ENCODE results near the gene TBL3. TPM values are rescaled to one million over a fixed set of nuclear protein-coding genes. Genes with fewer than 3 reads are reported as not detected.

Gene TBL3
- total RNA-seq, 2 experiments from 2014 or later = 37.6 to 37.9 TPM

- ChIA-PET POLR2A (no interaction called here), CTCF (interaction anchor here (2.1 kb wide), 1 partner anchor 114 kb away, joined by 9 read pairs; no protein-coding TSS in a partner anchor)
- Mint-ChIP-seq H3K27ac (no peak within 1 kb of the TSS), H3K9me3 (ENCODE audit: insufficient read depth) (no peaks in the 10 kb centered on the region), H3K4me1 (ENCODE audit: low read depth) (peaks cover 27% of the 10 kb centered on the region), H3K4me3 (peak within 1 kb of the TSS; percentile 58), H3K27me3 (ENCODE audit: low read depth) (peaks cover 28% of the 10 kb centered on the region), H3K36me3 (ENCODE audit: low read depth) (no peaks in the 10 kb centered on the region)
- ATAC-seq (peak; percentile 31), DNase-seq (no peak)
These were observed 54.7 kb downstream of the TBL3 start, which contains the start of gene NHERF2 for GRCh38 chr16:2026461-2027023. NHERF2 (plus strand) TSS chr16:2026902; CDS start chr16:2027006, 104 bp downstream.

- DNase-seq (no peak), ATAC-seq (peak; percentile 21)
- H3K4me3 Mint-ChIP-seq = peak overlapping the region; percentile 58
- no peak overlapping the region for H3K27ac Mint-ChIP-seq
- H3K27me3 Mint-ChIP-seq (ENCODE audit: low read depth) = peaks cover 25% of the 10 kb centered on the region
- H3K9me3 Mint-ChIP-seq (ENCODE audit: insufficient read depth) = no peaks in the 10 kb centered on the region
- H3K4me1 Mint-ChIP-seq (ENCODE audit: low read depth) = peaks cover 28% of the 10 kb centered on the region
- ChIA-PET POLR2A (interaction anchor here (0.9 kb wide), 1 partner anchor 18 kb away, joined by 3 read pairs; no protein-coding TSS in a partner anchor), CTCF (interaction anchor here (0.9 to 2.1 kb wide), 3 partner anchors 11 to 126 kb away, joined by 3 to 9 read pairs (median 3); no protein-coding TSS in a partner anchor)
- no peaks in the 10 kb centered on the region for H3K36me3 Mint-ChIP-seq (ENCODE audit: low read depth)
These were observed 55.5 kb downstream of the TBL3 start for GRCh38 chr16:2027024-2028010.

DNA sequence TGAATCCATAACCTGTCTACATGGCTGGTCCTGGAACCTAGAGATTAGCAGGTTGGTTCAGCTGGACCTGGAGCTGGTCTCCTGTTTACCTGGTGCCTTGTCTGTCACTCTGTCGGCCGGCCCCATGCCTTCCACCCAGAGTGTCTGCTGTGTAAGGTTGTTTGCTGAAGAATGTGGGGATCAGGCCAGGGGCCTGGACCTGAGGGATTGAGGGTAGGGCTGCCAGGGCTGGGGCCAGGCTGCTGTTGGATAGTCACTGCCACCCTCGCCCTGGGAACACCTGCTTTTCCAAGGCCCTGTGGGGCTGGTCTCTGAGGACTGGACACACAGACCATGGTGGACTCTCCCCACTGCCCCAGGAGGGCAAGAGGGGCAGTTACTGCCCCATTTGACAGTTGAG, 56.3 kb downstream of the TBL3 start:
- Mint-ChIP-seq H3K36me3 (ENCODE audit: low read depth) (no peaks in the 10 kb centered on the region), H3K4me3 (no peak overlapping the region), H3K27me3 (ENCODE audit: low read depth) (peaks cover 22% of the 10 kb centered on the region), H3K4me1 (ENCODE audit: low read depth) (peaks cover 22% of the 10 kb centered on the region), H3K9me3 (ENCODE audit: insufficient read depth) (no peaks in the 10 kb centered on the region), H3K27ac (no peak overlapping the region)
- ChIA-PET CTCF (interaction anchor here (0.9 to 2.1 kb wide), 3 partner anchors 12 to 125 kb away, joined by 3 to 9 read pairs (median 3); no protein-coding TSS in a partner anchor), POLR2A (interaction anchor here (0.9 kb wide), 2 partner anchors 19 to 125 kb away, joined by 3 read pairs; no protein-coding TSS in a partner anchor)
- DNase-seq (no peak), ATAC-seq (no peak)

GRCh38 chr16:2028620-2029220, 56.9 kb downstream of the TBL3 start:
- ATAC-seq = no peak
- Mint-ChIP-seq H3K4me3 (no peak overlapping the region), H3K27me3 (ENCODE audit: low read depth) (peaks cover 22% of the 10 kb centered on the region), H3K4me1 (ENCODE audit: low read depth) (peaks cover 18% of the 10 kb centered on the region), H3K27ac (no peak overlapping the region), H3K36me3 (ENCODE audit: low read depth) (no peaks in the 10 kb centered on the region), H3K9me3 (ENCODE audit: insufficient read depth) (no peaks in the 10 kb centered on the region)
- ChIA-PET POLR2A (interaction anchor here (0.9 kb wide), 1 partner anchor 125 kb away, joined by 3 read pairs; no protein-coding TSS in a partner anchor), CTCF (interaction anchor here (1.4 to 2.1 kb wide), 2 partner anchors 112 to 124 kb away, joined by 3 to 9 read pairs; no protein-coding TSS in a partner anchor)
- no peak for DNase-seq

DNA sequence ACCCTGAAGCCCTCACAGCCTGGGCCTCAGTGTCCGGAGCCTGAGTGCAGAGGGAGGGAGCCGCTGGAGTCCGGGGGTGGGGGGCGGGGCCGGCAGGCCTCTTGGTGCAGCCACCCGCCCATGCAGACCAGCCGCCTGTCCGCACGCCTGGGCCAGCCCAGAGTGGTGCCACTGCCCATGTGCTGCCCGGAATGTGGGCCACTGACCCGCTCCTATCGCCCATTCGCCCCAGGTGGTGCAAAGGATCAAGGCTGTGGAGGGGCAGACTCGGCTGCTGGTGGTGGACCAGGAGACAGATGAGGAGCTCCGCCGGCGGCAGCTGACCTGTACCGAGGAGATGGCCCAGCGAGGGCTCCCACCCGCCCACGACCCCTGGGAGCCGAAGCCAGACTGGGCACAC, 57.5 kb downstream of the TBL3 start:
- Mint-ChIP-seq H3K4me1 (ENCODE audit: low read depth) (peaks cover 13% of the 10 kb centered on the region), H3K4me3 (no peak overlapping the region), H3K36me3 (ENCODE audit: low read depth) (no peaks in the 10 kb centered on the region), H3K9me3 (ENCODE audit: insufficient read depth) (no peaks in the 10 kb centered on the region), H3K27ac (no peak overlapping the region), H3K27me3 (ENCODE audit: low read depth) (peaks cover 22% of the 10 kb centered on the region)
- ATAC-seq (no peak), DNase-seq (no peak)
- ChIA-PET CTCF (no interaction called here), POLR2A (no interaction called here)

GRCh38 chr16:2030036-2030435, 58.2 kb downstream of the TBL3 start:
- no peak overlapping the region for H3K4me3 Mint-ChIP-seq
- no peaks in the 10 kb centered on the region for H3K36me3 Mint-ChIP-seq (ENCODE audit: low read depth)
- DNase-seq (no peak), ATAC-seq (no peak)
- H3K9me3 Mint-ChIP-seq (ENCODE audit: insufficient read depth) = no peaks in the 10 kb centered on the region
- no peak overlapping the region for H3K27ac Mint-ChIP-seq
- peaks cover 22% of the 10 kb centered on the region for H3K27me3 Mint-ChIP-seq (ENCODE audit: low read depth)
- H3K4me1 Mint-ChIP-seq (ENCODE audit: low read depth) = peaks cover 12% of the 10 kb centered on the region
- POLR2A ChIA-PET = no interaction called here
- CTCF ChIA-PET = interaction anchor here (0.8 kb wide), 1 partner anchor 110 kb away, joined by 4 read pairs; no protein-coding TSS in a partner anchor

DNA sequence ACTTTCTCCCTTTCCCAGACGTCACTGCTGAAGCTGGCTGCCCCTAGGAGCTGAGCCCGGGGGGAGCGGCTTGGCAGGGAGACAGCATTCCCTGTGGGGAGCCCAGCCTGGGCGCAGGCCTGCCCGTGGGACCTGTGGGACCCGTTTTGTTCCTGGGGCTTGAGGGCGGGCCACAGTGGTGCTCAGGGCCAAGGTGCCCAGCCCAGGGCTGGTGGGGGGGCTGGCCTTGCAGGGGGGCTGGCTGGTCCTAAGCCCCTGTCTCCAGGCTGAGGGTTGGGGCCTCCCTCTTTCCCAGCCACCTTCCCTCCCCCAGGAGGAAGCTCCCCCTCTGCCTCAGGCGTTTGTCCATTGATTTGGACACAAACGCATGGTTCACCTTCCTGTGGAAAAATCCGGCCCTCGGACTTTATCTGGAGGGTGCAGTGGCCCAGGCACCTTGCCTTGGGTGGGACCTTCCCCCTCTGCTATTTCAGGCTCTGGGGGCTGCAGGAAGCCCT, 59.3 kb downstream of the TBL3 start:
- Mint-ChIP-seq H3K36me3 (ENCODE audit: low read depth) (no peaks in the 10 kb centered on the region), H3K4me1 (ENCODE audit: low read depth) (peaks cover 8% of the 10 kb centered on the region), H3K4me3 (no peak overlapping the region), H3K27ac (no peak overlapping the region), H3K27me3 (ENCODE audit: low read depth) (peaks cover 14% of the 10 kb centered on the region), H3K9me3 (ENCODE audit: insufficient read depth) (no peaks in the 10 kb centered on the region)
- DNase-seq (no peak), ATAC-seq (no peak)
- ChIA-PET POLR2A (no interaction called here), CTCF (no interaction called here)

Other genes with a start within 250 kb of the TBL3 start
- gene NME3, start 200.5 kb upstream of the TBL3 start, total RNA-seq = 10 to 100 TPM; 41.3 to 41.4 TPM
- 10 to 100 TPM; 31.8 to 32.0 TPM for gene EME2, start 199.2 kb upstream of the TBL3 start, total RNA-seq
- gene MRPS34, start 198.9 kb upstream of the TBL3 start, total RNA-seq = 100 to 1,000 TPM; 126 to 135 TPM
- gene SPSB3, start 189.5 kb upstream of the TBL3 start, total RNA-seq = 10 to 100 TPM; 31.1 to 33.0 TPM
- 10 to 100 TPM; 58.5 to 61.8 TPM for gene NUBP2, start 189.1 kb upstream of the TBL3 start, total RNA-seq
- under 1 TPM in 1 of 2 experiments, not detected in 1; 0.13 TPM for gene IGFALS, start 178.3 kb upstream of the TBL3 start, total RNA-seq
- gene HAGH, start 145.2 kb upstream of the TBL3 start, total RNA-seq = 10 to 100 TPM; 48.0 to 50.4 TPM
- gene FAHD1, start 144.8 kb upstream of the TBL3 start, total RNA-seq = 10 to 100 TPM; 14.5 to 14.6 TPM
- gene MEIOB, start 99.9 kb upstream of the TBL3 start, total RNA-seq = not detected
- not detected for gene HS3ST6, start 53.6 kb upstream of the TBL3 start, total RNA-seq
- gene MSRB1, start 28.9 kb upstream of the TBL3 start, total RNA-seq = 10 to 100 TPM; 13.2 to 13.9 TPM
- gene RPL3L, start 17.4 kb upstream of the TBL3 start, total RNA-seq = under 1 TPM in 1 of 2 experiments, not detected in 1; 0.53 TPM
- 100 to 1,000 TPM; 141 to 147 TPM for gene NDUFB10, start 12.5 kb upstream of the TBL3 start, total RNA-seq
- gene RPS2, start 7.2 kb upstream of the TBL3 start, total RNA-seq = 1,000 to 10,000 TPM; 2,821 to 2,910 TPM
- gene RNF151, start 5.2 kb upstream of the TBL3 start, total RNA-seq = not detected
- gene NOXO1, start 9.4 kb downstream of the TBL3 start, total RNA-seq = not detected
- gene GFER, start 12.1 kb downstream of the TBL3 start, total RNA-seq = 10 to 100 TPM; 27.2 to 30.5 TPM
- gene SYNGR3, start 17.9 kb downstream of the TBL3 start, total RNA-seq = 1 to 10 TPM; 2.6 to 3.4 TPM
- 10 to 100 TPM; 75.1 to 75.9 TPM for gene ZNF598, start 37.8 kb downstream of the TBL3 start, total RNA-seq
- gene NPW, start 47.7 kb downstream of the TBL3 start, total RNA-seq = under 1 TPM in 1 of 2 experiments, not detected in 1; 0.73 TPM
- gene NHERF2, start 54.8 kb downstream of the TBL3 start, total RNA-seq = 1 to 10 TPM; 1.4 to 2.8 TPM
- 10 to 100 TPM; 29.9 to 35.3 TPM for gene NTHL1, start 75.8 kb downstream of the TBL3 start, total RNA-seq
- 10 to 100 TPM; 87.9 to 97.4 TPM for gene TSC2, start 75.9 kb downstream of the TBL3 start, total RNA-seq
- gene PKD1, start 163.8 kb downstream of the TBL3 start, total RNA-seq = 10 to 100 TPM; 66.0 to 76.6 TPM
- under 1 TPM; 0.26 to 0.31 TPM for gene RAB26, start 176.6 kb downstream of the TBL3 start, total RNA-seq
- gene TRAF7, start 183.7 kb downstream of the TBL3 start, total RNA-seq = 10 to 100 TPM; 56.8 to 59.5 TPM
- gene CASKIN1, start 224.6 kb downstream of the TBL3 start, total RNA-seq = under 1 TPM; 0.05 to 0.63 TPM
- gene MLST8, start 233.4 kb downstream of the TBL3 start, total RNA-seq = 10 to 100 TPM; 34.5 to 37.8 TPM
- gene BRICD5, start 238.8 kb downstream of the TBL3 start, total RNA-seq = 10 to 100 TPM; 14.8 to 15.0 TPM
- gene PGP, start 242.8 kb downstream of the TBL3 start, total RNA-seq = 10 to 100 TPM; 28.5 to 29.0 TPM